BJ (cell line): ENCODE measurements around the gene L3MBTL4. TPM values are rescaled to one million over a fixed set of nuclear protein-coding genes. Genes with fewer than 3 reads are reported as not detected.

Experiments
- CTCF ChIA-PET: fragments of 350-600 bp; formaldehyde crosslinking; extraction: SDS; loops from one replicate; lab custom pipeline; 2021; ENCODE audit warnings: antibody characterized with exemption, inconsistent platforms; lab: Yijun Ruan, JAX
- POLR2A ChIA-PET: fragments of 300-600 bp; sonication (Branson Sonifier 250); formaldehyde crosslinking; extraction: SDS; loops from one replicate; lab custom pipeline; 2021; ENCODE audit warnings: antibody characterized with exemption; lab: Charles Lee
- DNase-seq: peaks from one replicate; pipeline ENCODE4 v3.0.0-alpha.2; 2011; ENCODE audit warnings: low read depth
- H3K27me3 ChIP-seq: 2 replicates; pipeline ENCODE4 v1.6.0; 2011; ENCODE audit warnings: low read length; ENCODE audit not compliant: control insufficient read depth, insufficient read depth
- H3K36me3 ChIP-seq: 2 replicates; pipeline ENCODE4 v1.5.1; 2011; ENCODE audit warnings: low read length; ENCODE audit not compliant: control insufficient read depth, insufficient read depth
- H3K4me3 ChIP-seq: 2 replicates; pipeline ENCODE4 v1.5.1; 2011; ENCODE audit warnings: low read depth, mild to moderate bottlenecking, control low read depth, low read length
- CTCF ChIP-seq: IDR thresholded peaks from 2 replicates; pipeline ENCODE4 v1.5.1; 2011; ENCODE audit warnings: low read depth, mild to moderate bottlenecking, control low read depth, inconsistent platforms, low read length, moderate library complexity; ENCODE audit not compliant: insufficient read depth
- polyA plus RNA-seq: library from polyadenylated mRNA; depleted of rRNA; stranded (reverse); fragments of >200 nt; gene quantifications from 2 replicates; pipeline ENCODE4 v1.2.3, GENCODE V29; 2011

The L3MBTL4 gene
- polyA plus RNA-seq, 1 experiment, result not detected

- DNase-seq, result no peak
- TF ChIP-seq CTCF, result no peak
- no peak overlapping the region for H3K4me3 ChIP-seq
- ChIA-PET CTCF (no interaction called here), POLR2A (no interaction called here)
- no peaks in the 10 kb centered on the region for H3K36me3 ChIP-seq
- no peaks in the 10 kb centered on the region for H3K27me3 ChIP-seq
Measured at GRCh38 chr18:5948781-5949180, 465.9 kb downstream of the L3MBTL4 start.

- ChIA-PET CTCF (no interaction called here), POLR2A (no interaction called here)
- TF ChIP-seq CTCF, result no peak
- no peak for DNase-seq
- Histone ChIP-seq H3K4me3 (no peak overlapping the region), H3K27me3 (no peaks in the 10 kb centered on the region), H3K36me3 (no peaks in the 10 kb centered on the region)
Measured at GRCh38 chr18:5948237-5948636, 466.5 kb downstream of the L3MBTL4 start.

- Histone ChIP-seq H3K4me3 (no peak overlapping the region), H3K27me3 (no peaks in the 10 kb centered on the region), H3K36me3 (no peaks in the 10 kb centered on the region)
- CTCF ChIA-PET, result no interaction called here
- POLR2A ChIA-PET, result no interaction called here
- DNase-seq, result no peak
- no peak for TF ChIP-seq CTCF
Measured at GRCh38 chr18:5944448-5944847, 470.3 kb downstream of the L3MBTL4 start.

- H3K36me3 ChIP-seq, result no peaks in the 10 kb centered on the region
- ChIA-PET CTCF (no interaction called here), POLR2A (no interaction called here)
- H3K4me3 ChIP-seq, result no peak overlapping the region
- no peak for DNase-seq
- no peak for TF ChIP-seq CTCF
- H3K27me3 ChIP-seq, result no peaks in the 10 kb centered on the region
Measured at GRCh38 chr18:5943514-5943913, 471.2 kb downstream of the L3MBTL4 start.

GRCh38 chr18:5942591-5942990 is 472.1 kb downstream of the L3MBTL4 start:
- ChIA-PET CTCF (no interaction called here), POLR2A (no interaction called here)
- TF ChIP-seq CTCF, result no peak
- H3K36me3 ChIP-seq, result no peaks in the 10 kb centered on the region
- H3K27me3 ChIP-seq, result no peaks in the 10 kb centered on the region
- H3K4me3 ChIP-seq, result no peak overlapping the region
- DNase-seq, result no peak
